Right lobe of liver (tissue), 4 donors: ENCODE measurements around the gene PTPN4.

ENCODE experiments used
- POLR2A ChIP-seq: fragments of 450-650 bp; IDR thresholded peaks from one replicate; pipeline ENCODE4 v1.6.1; 2017; ENCODE audit warnings: antibody characterized with exemption, mild to moderate bottlenecking
- TF ChIP-seq, protein P1 (sequence below), 4 donors: fragments of 200-600 bp in 3 of 4; fragments of 450-650 bp in 1 of 4; IDR thresholded peaks; one replicate each; pipeline versions ENCODE4 v1.5.1 to v1.8.0; 2016 to 2022; ENCODE audit warnings: antibody characterized with exemption in 4 of 4, mild to moderate bottlenecking in 2 of 4
- donor health status: DM: no; HTN: no; CAD: no.
- donor health status: DM: no; HTN: no; CAD: no.
- donor health status: DM: no; HTN: yes; CAD: no.

DNA sequence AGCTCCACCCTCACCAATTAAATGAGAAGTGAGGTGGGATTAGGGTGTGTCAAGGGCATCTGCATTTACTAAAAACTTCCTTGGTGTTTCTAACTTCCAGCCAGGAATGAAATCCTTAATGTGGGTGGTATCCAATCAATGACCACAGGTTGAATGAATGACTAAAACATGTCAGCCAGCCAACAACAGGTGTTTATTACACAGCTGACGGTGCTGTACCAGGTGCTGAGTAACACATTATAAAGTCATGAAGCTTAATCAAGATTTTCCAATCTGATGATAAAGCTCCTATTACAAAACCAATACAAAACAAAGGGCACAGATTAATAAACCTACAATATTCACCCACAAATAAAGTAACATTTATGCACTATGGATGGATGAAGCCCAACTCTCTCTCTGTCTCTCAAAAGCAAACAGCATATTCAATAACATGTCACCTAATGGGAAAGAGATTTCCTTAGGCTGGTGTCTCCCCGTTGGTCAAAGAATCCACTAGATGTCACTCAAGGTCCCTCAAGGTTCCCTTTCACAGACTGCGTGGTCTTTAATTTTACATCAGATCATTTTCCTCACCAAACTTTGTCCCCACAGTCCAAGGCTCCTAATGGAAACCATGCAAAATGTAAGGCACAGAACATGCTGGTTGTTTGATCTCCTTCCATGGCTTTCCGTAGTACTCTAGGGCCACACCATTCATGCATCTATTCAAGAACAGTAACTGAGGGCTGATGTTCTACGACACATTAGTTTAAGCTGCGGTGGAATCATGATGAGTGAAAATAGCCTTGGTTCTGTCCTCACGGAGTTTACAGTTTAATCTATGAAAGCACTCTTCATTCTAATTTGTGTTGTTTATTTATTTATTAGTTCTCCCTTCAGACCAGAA, 6.4 kb upstream of the PTPN4 start:
- TF ChIP-seq, protein P1, sequence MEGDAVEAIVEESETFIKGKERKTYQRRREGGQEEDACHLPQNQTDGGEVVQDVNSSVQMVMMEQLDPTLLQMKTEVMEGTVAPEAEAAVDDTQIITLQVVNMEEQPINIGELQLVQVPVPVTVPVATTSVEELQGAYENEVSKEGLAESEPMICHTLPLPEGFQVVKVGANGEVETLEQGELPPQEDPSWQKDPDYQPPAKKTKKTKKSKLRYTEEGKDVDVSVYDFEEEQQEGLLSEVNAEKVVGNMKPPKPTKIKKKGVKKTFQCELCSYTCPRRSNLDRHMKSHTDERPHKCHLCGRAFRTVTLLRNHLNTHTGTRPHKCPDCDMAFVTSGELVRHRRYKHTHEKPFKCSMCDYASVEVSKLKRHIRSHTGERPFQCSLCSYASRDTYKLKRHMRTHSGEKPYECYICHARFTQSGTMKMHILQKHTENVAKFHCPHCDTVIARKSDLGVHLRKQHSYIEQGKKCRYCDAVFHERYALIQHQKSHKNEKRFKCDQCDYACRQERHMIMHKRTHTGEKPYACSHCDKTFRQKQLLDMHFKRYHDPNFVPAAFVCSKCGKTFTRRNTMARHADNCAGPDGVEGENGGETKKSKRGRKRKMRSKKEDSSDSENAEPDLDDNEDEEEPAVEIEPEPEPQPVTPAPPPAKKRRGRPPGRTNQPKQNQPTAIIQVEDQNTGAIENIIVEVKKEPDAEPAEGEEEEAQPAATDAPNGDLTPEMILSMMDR (IDR thresholded peaks at IDR 0.05), result peak; percentile 67 to 82 (median 78)
- no peak for TF ChIP-seq POLR2A
